Calu3 (cell line): Measurements from ENCODE around the gene SLC2A13. TPM values are rescaled to one million over a fixed set of nuclear protein-coding genes. Genes with fewer than 3 reads are reported as not detected.
"Not testable (repeated sequence)": the region's sequence is repeated elsewhere in the genome, so short reads cannot be mapped to it uniquely, and the experiment has no call there.

Source experiments
- BruUV-seq: library from RNA; stranded (reverse); fragments of 400-500 nt; replicated peaks from 2 replicates; lab custom pipeline; 2021; lab: Mats Ljungman, UMichigan
- CTCF ChIA-PET: fragments of 300-600 bp; sonication (Branson Sonifier 250); formaldehyde crosslinking; loops from one replicate; lab custom pipeline; 2022; ENCODE audit warnings: antibody characterized with exemption; lab: Charles Lee
- DNase-seq: peaks from one replicate; pipeline ENCODE4 v3.0.0; 2022
- H3K27ac Mint-ChIP-seq: one replicate; pipeline ENCODE4 v1.8.0; 2022; ENCODE audit warnings: mixed read lengths; ENCODE audit not compliant: unreplicated experiment
- H3K27me3 Mint-ChIP-seq: one replicate; pipeline ENCODE4 v1.8.0; 2022; ENCODE audit warnings: mixed read lengths; ENCODE audit not compliant: unreplicated experiment
- H3K36me3 Mint-ChIP-seq: one replicate; pipeline ENCODE4 v1.8.0; 2022; ENCODE audit warnings: mild to moderate bottlenecking, moderate library complexity, mixed read lengths; ENCODE audit not compliant: insufficient read depth, unreplicated experiment
- H3K4me1 Mint-ChIP-seq: one replicate; pipeline ENCODE4 v1.8.0; 2022; ENCODE audit warnings: mild to moderate bottlenecking, low read depth, mixed read lengths; ENCODE audit not compliant: unreplicated experiment
- H3K4me3 Mint-ChIP-seq: one replicate; pipeline ENCODE4 v1.8.0; 2022; ENCODE audit warnings: mild to moderate bottlenecking, low read depth, moderate library complexity, mixed read lengths; ENCODE audit not compliant: unreplicated experiment
- H3K9me3 Mint-ChIP-seq: one replicate; pipeline ENCODE4 v1.8.0; 2022; ENCODE audit warnings: low read depth, mixed read lengths; ENCODE audit not compliant: unreplicated experiment
- intact Hi-C: fragments of 100-400 bp; cut with micrococcal nuclease; formaldehyde crosslinking; loops from one replicate; pipeline ENCODE4 v1.10.0; 2022; ENCODE audit not compliant: unreplicated experiment
- total RNA-seq: library from RNA; stranded (reverse); gene quantifications from 2 replicates; pipeline ENCODE4 v1.2.3, GENCODE V29; 2022
- TF ChIP-seq, protein P1 (sequence below): fragments of 200-600 bp; IDR thresholded peaks from one replicate; pipeline ENCODE4 v1.8.0; 2022; ENCODE audit warnings: antibody characterized with exemption; ENCODE audit not compliant: unreplicated experiment

The SLC2A13 gene
- total RNA-seq, 1 experiment from 2014 or later: 9.4 TPM

GRCh38 chr12:39860695-39861094, 245.2 kb downstream of the SLC2A13 start:
- TF ChIP-seq, protein P1, sequence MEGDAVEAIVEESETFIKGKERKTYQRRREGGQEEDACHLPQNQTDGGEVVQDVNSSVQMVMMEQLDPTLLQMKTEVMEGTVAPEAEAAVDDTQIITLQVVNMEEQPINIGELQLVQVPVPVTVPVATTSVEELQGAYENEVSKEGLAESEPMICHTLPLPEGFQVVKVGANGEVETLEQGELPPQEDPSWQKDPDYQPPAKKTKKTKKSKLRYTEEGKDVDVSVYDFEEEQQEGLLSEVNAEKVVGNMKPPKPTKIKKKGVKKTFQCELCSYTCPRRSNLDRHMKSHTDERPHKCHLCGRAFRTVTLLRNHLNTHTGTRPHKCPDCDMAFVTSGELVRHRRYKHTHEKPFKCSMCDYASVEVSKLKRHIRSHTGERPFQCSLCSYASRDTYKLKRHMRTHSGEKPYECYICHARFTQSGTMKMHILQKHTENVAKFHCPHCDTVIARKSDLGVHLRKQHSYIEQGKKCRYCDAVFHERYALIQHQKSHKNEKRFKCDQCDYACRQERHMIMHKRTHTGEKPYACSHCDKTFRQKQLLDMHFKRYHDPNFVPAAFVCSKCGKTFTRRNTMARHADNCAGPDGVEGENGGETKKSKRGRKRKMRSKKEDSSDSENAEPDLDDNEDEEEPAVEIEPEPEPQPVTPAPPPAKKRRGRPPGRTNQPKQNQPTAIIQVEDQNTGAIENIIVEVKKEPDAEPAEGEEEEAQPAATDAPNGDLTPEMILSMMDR: no peak
- no peak overlapping the region for H3K4me3 Mint-ChIP-seq
- H3K27me3 Mint-ChIP-seq: no peaks in the 10 kb centered on the region
- no peak for DNase-seq
- H3K36me3 Mint-ChIP-seq: no peaks in the 10 kb centered on the region
- no peaks in the 10 kb centered on the region for H3K9me3 Mint-ChIP-seq
- H3K27ac Mint-ChIP-seq: no peak overlapping the region
- CTCF ChIA-PET: no interaction called here
- H3K4me1 Mint-ChIP-seq: no peaks in the 10 kb centered on the region
- BruUV-seq: no TSS peak
- intact Hi-C loops: no loop called here

GRCh38 chr12:39853003-39853402, 252.9 kb downstream of the SLC2A13 start:
- DNase-seq: no peak
- Mint-ChIP-seq H3K4me1 (no peaks in the 10 kb centered on the region), H3K4me3 (no peak overlapping the region), H3K27me3 (no peaks in the 10 kb centered on the region), H3K9me3 (no peaks in the 10 kb centered on the region), H3K36me3 (no peaks in the 10 kb centered on the region), H3K27ac (no peak overlapping the region)
- CTCF ChIA-PET: no interaction called here
- intact Hi-C loops: no loop called here
- TF ChIP-seq, protein P1: no peak
- BruUV-seq: no TSS peak

DNA sequence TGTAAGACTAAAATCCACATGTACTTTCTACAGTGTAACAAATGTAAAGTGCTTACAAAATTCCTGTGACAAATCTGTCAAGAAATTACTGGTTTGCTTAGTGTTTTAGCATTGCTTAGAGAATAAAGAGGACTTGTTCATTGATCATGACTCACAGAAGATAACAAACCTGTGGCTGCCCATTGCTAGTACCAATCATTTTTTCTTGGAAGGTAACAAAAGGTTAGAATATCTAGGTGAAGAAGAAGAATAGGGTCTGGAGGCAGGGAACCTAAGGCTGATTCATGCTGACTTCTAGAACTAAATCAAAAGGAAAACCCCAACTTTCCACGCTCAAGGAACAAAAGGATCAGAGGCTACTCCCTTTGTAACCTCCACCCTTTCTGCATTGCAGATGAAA, 253.5 kb downstream of the SLC2A13 start:
- no peaks in the 10 kb centered on the region for H3K9me3 Mint-ChIP-seq
- CTCF ChIA-PET: no interaction called here
- no peak for DNase-seq
- no TSS peak for BruUV-seq
- no peak overlapping the region for H3K27ac Mint-ChIP-seq
- no peaks in the 10 kb centered on the region for H3K27me3 Mint-ChIP-seq
- TF ChIP-seq, protein P1: no peak
- H3K4me3 Mint-ChIP-seq: no peak overlapping the region
- intact Hi-C loops: no loop called here
- H3K36me3 Mint-ChIP-seq: no peaks in the 10 kb centered on the region
- no peaks in the 10 kb centered on the region for H3K4me1 Mint-ChIP-seq

- H3K4me3 Mint-ChIP-seq, BruUV-seq, H3K36me3 Mint-ChIP-seq, H3K27ac Mint-ChIP-seq, DNase-seq, H3K27me3 Mint-ChIP-seq, CTCF ChIA-PET, H3K4me1 Mint-ChIP-seq, H3K9me3 Mint-ChIP-seq, intact Hi-C loops: not testable (repeated sequence)
Measured at GRCh38 chr12:39848218-39848617, 257.7 kb downstream of the SLC2A13 start.

- no peaks in the 10 kb centered on the region for H3K4me1 Mint-ChIP-seq
- no TSS peak for BruUV-seq
- intact Hi-C loops: no loop called here
- no peak overlapping the region for H3K4me3 Mint-ChIP-seq
- no peak overlapping the region for H3K27ac Mint-ChIP-seq
- no peaks in the 10 kb centered on the region for H3K36me3 Mint-ChIP-seq
- no peak for DNase-seq
- H3K27me3 Mint-ChIP-seq: no peaks in the 10 kb centered on the region
- no peaks in the 10 kb centered on the region for H3K9me3 Mint-ChIP-seq
- TF ChIP-seq, protein P1: no peak
- CTCF ChIA-PET: no interaction called here
Measured at GRCh38 chr12:39846971-39847650, 258.8 kb downstream of the SLC2A13 start.
